DMS53 treated with DMSO at 0.1 percent for 48 hours (cell line): ENCODE data around the gene G0S2.

ENCODE experiments used
- DNase-seq: peaks from one replicate; lab custom pipeline; 2025; ENCODE audit not compliant: unreplicated experiment; lab: John Stamatoyannopoulos, UW

G0S2 gene

GRCh38 chr1:209648346-209648745 is 26.9 kb upstream of the G0S2 start:
- DNase-seq: no peak

- peak; percentile 85 for DNase-seq
Measured at GRCh38 chr1:209648931-209649776, 26.1 kb upstream of the G0S2 start.

- no peak for DNase-seq
Measured at GRCh38 chr1:209650454-209650853, 24.8 kb upstream of the G0S2 start.

- DNase-seq: peak; percentile 86
Measured at GRCh38 chr1:209651138-209651587, 24.0 kb upstream of the G0S2 start.

GRCh38 chr1:209652121-209652735 is 23.0 kb upstream of the G0S2 start, which contains the start of gene LAMB3:
TSS of gene LAMB3 (minus strand) at chr1:209652425. CDS start at chr1:209650944, 1,481 bp downstream.
- DNase-seq: peak; percentile 43

GRCh38 chr1:209652873-209653401 is 22.3 kb upstream of the G0S2 start:
- DNase-seq: peak; percentile 98

GRCh38 chr1:209653915-209654351 is 21.3 kb upstream of the G0S2 start:
- peak; percentile 98 for DNase-seq

GRCh38 chr1:209655411-209656231 is 19.6 kb upstream of the G0S2 start:
- peak; percentile 13 for DNase-seq

- DNase-seq: no peak
Measured at GRCh38 chr1:209657140-209657879, 17.9 kb upstream of the G0S2 start.

GRCh38 chr1:209657918-209658317 is 17.3 kb upstream of the G0S2 start:
- no peak for DNase-seq

- no peak for DNase-seq
Measured at GRCh38 chr1:209659909-209660308, 15.3 kb upstream of the G0S2 start.

- no peak for DNase-seq
Measured at GRCh38 chr1:209661071-209661470, 14.1 kb upstream of the G0S2 start.

GRCh38 chr1:209662879-209663327 is 12.3 kb upstream of the G0S2 start:
- no peak for DNase-seq

- no peak for DNase-seq
Measured at GRCh38 chr1:209667103-209667502, 8.1 kb upstream of the G0S2 start.

- DNase-seq: no peak
Measured at GRCh38 chr1:209667708-209668107, 7.5 kb upstream of the G0S2 start.

- no peak for DNase-seq
Measured at GRCh38 chr1:209670441-209671082, 4.7 kb upstream of the G0S2 start.

- DNase-seq: no peak
Measured at GRCh38 chr1:209672705-209673630, 2.2 kb upstream of the G0S2 start.

- no peak for DNase-seq
Measured at GRCh38 chr1:209673631-209674417, 1.4 kb upstream of the G0S2 start.
